HUDEP-2 (cell line): Measurements from ENCODE around the gene BBS1.

Experiments used
- DNase-seq, 76 experiments: peaks; one replicate each; lab custom pipeline; 2025; ENCODE audit not compliant: unreplicated experiment in 76 of 76; lab: John Stamatoyannopoulos, UW

Gene BBS1

DNA sequence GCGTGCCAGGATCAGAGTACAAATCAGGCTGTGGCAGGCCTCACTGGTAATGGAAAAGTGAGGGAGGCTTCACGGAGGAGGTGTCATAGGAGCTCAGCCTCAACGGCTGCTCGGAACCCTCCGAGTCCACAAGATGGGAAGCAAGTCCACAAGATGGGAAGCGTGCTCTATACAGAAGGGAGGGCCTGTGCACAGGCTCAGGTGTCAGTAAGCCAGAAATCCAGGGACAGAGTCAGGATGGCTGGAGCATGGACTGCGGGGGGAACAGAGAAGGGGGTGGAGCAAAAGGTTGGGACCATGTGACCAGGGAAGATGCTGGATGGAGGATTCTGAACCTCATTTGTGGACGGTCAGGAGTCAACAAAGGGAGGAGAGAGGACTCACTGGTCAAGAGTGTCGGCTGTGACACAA, 33.6 kb upstream of the BBS1 start:
- no peak for DNase-seq

- DNase-seq: no peak
Observed at GRCh38 chr11:66477263-66478201, 32.9 kb upstream of the BBS1 start.

DNA sequence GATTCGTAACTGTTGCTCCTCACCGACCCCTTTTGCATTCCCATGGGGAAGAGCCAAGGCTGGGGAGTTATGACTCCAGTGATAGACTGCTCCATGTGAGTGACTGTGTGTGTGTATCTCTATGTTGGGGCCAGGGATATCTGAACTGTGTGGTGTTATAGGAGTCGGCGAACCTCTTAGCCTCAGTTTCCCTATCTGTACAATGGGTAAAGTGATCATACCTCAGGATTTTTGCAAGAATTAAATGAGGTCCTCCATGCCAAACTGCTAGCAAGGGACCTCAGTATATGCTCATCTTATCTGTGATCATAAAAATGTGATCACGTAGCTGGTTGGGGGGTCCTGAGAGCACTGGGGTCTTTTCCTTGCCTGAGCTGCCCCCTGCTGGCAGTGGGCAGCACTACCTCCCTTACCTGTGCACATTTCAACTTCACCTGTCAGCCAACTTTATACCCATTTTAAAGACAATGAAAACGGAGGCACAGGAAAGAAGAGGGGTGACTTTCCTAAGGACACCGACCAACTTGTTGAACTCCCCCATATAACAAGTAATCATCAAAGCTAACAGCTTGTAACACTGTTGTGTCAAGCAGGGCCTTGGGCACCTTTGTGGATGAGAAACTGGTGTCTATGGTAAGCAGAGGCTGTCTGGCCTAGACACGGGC, 31.6 kb upstream of the BBS1 start:
- DNase-seq: peak in 2 of 76 experiments; percentile 5

DNA sequence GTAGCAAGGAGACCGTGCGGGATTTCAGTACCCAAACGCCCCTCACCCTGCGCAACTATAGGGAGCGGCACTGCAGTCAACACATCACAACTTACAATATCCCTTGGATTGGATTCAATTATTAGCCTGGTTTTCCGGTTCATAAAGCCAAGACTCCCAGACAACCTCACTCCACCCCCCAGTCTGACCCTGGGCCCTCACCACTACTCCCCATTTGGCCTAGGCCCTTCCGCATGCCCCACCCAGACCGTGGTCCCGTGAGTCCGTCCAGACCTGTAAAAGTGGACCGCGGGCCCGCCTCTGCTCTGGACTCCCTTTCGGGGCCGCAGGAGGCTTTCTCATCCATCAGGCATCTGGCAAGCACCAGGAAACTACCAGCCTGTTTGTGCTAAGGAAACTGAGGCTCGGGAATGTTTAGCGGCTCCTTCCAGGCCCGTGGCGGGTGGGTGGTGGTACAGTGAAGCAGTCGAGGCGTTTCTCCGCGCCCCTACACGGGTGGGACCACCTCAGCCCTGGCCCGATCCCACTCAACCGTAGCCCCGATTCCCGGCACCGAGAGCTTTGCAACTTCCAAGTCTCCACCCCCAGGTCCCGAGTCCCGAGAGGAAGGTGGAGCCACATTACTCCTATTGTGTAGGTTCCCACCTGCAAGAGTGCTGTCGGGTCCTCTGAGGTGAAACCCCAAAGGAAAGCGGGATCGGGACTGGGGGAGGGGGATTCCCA, 30.9 kb upstream of the BBS1 start:
- peak in 23 of 76 experiments; percentile 5 to 76 (median 32) for DNase-seq

- peak in 75 of 76 experiments; percentile 71 to 98 (median 95) for DNase-seq
Observed at GRCh38 chr11:66480117-66480938, 30.1 kb upstream of the BBS1 start, which contains the start of gene DPP3. Gene DPP3, plus strand, starts transcription at chr11:66480434. Its CDS starts 1,767 bp downstream, at chr11:66482201.

DNA sequence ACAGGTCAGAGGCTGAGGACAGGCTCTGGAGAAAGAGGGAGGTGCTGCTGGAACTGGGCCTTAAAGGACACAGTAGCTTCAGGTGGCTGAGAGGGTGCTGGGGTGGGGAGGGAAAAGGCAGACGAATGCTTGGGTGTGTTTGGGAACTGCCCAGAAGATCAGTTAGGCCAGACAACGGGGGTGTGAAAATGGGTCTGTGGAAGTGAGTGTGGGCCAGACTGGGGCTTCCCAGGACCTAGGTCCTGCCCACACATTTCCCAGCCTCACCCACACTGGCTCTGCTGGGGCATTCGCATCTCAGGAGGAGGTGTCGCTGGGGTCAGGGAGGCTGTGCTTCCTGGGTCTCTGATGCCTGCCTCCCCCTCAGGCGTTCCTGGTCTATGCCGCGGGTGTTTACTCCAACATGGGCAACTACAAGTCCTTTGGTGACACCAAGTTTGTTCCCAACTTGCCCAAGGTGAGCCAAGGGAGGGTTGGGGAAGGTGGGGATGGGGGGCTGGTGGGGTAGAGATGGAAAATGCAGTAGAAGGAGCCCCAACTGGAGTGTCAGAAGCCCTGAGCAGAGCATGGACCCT, 25.5 kb upstream of the BBS1 start:
- DNase-seq: no peak

DNA sequence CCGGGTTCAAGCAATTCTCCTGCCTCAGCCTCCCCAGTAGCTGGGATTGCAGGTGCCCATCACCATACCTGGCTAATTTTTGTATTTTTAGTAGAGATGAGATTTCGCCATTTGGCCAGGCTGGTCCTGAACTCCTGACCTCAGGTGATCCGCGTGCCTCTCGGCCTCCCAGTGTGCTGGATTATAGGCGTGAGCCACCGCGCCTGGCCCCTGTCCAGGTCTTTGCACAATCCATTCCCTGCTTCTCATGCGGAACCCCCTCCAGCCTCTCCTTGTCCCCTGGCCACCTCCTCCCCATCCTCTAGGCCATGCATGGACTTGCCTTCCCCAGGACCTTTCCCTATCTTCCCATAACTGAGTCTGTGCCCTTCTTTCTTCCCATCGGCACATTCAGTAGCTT, 21.5 kb upstream of the BBS1 start:
- no peak for DNase-seq

GRCh38 chr11:66489636-66490035, 20.8 kb upstream of the BBS1 start:
- DNase-seq: no peak

- no peak for DNase-seq
Observed at GRCh38 chr11:66491315-66491935, 19.0 kb upstream of the BBS1 start.

DNA sequence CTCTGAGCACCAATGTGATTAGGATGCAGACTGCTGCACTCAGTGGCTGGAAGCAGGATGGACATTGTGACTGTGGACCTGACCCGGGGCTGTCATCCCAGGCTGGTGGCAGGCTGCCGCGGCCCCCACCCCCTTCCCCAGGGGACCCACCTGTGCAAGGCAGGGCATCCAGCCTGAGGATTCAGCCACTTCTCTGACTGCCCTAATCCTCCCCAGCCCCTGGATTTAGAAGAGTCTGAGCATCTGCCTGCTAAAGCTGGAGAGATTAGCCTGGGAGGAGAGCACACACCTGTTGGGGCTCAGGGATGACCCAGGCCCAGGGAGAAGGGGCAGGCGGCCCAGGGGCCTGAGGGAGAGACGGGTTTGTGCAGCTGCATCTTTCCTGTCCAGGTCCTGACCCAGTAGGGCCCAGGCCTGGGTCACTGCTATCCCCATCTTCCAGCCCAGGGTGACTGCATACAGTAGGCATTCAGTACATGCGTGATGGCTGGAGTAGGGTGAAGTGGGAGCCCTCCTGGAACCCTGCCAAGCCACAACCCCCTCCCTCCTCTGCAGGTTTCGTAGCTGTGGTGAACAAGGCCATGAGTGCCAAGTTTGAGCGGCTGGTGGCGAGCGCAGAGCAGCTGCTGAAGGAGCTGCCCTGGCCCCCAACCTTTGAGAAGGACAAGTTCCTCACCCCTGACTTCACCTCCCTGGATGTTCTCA, 18.1 kb upstream of the BBS1 start:
- DNase-seq: no peak

- DNase-seq: no peak
Observed at GRCh38 chr11:66493130-66493529, 17.3 kb upstream of the BBS1 start.

DNA sequence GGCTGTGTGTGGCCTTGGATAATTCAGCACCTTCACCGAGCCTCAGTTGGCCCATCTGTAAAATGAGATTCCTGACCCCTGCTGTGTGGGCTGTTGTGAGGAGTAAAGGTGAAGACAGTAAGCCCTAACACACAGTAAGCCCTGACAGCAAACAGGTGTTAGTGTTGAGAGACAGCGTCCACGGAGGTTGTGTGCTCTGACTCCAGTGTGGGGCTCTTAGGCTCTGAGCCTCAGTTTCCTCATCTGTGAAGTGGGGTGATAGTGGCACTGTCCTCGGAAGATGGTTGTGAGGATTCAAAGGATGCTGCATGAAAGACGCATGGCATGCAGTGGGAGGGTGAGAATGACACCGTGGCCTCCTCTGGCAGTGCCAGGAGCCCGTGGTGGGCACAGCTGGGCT, 16.0 kb upstream of the BBS1 start:
- DNase-seq: no peak

DNA sequence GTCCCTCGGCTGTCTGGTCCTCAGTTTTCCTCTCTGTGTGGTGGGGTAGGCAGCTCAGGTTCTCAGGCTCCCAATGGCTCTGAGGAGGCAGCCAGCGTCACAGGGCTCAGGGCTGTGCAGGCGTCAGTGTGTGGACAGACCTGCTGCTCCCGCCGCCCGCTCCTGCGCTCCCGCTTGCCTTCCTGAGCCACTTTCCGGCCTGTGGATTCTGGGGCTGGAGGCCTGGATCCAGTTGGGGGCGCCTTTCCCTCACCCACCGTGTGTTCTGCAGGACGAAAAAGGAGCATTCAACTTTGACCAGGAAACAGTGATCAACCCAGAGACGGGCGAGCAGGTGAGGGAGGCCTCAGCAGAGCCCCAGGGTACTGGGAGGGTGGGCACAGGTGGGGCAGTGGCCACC, 15.5 kb upstream of the BBS1 start:
- DNase-seq: no peak

GRCh38 chr11:66495401-66495854, 15.0 kb upstream of the BBS1 start:
- DNase-seq: no peak

DNA sequence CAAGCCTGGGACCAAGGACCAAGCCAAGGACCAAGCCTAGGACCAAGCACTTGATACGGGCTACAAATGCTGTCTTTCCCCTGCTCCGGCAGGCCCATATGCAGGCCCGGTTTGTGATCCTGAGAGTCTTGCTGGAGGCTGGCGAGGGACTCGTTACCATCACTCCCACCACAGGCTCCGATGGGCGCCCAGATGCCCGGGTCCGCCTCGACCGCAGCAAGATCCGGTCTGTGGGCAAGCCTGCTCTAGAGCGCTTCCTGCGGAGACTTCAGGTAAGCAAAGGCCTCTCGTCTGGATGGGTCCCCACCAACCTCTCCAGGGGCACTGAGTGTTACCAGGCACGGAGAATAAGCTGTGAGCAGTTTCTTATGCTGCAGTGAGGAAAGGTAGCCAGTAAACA, 13.2 kb upstream of the BBS1 start:
- no peak for DNase-seq

DNA sequence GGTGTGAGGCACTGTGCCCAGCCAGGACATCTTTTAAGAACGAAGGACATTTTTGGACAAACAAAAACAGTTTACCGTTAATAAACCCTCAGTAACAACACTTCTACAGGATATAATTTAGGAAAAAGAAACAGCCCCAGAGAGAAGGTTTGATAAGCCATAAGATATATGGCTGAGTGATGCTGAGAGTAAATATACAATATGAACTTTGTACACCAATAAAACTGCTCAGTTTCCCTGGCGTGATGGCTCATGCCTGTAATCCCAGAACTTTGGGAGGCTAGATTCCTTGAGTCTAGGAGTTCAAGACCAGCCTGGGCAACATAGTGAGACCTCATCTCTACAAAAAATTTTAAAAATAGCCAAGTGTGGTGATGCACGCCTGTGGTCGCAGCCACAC, 11.9 kb upstream of the BBS1 start:
- no peak for DNase-seq

GRCh38 chr11:66505276-66505816, 5.1 kb upstream of the BBS1 start:
- DNase-seq: no peak

- DNase-seq: no peak
Observed at GRCh38 chr11:66509131-66509561, 1.3 kb upstream of the BBS1 start.

- no peak for DNase-seq
Observed at GRCh38 chr11:66510990-66511339, 530 bp downstream of the BBS1 start.
